ENCODE measurements around the gene D2HGDH.
A peak's percentile ranks its signal among the peaks of the same experiment; 100 is the strongest.

D2HGDH gene

GRCh38 chr2:241695651-241696050 is 38.8 kb upstream of the D2HGDH start:
- H3F3A ChIP-seq (ENCODE audit: insufficient read depth, low read length): no peaks in the 10 kb centered on the region

GRCh38 chr2:241701149-241701398 is 33.4 kb upstream of the D2HGDH start:
- Histone ChIP-seq H3K79me2 (ENCODE audit: low read length) (peaks cover 28% of the 10 kb centered on the region), H3K9ac (ENCODE audit: low read length) (peak overlapping the region; percentile 98), H2AFZ (ENCODE audit: low read length) (no peak overlapping the region), H3K9me2 (replicated peaks; ENCODE audit: insufficient read depth, low read length) (no peaks in the 10 kb centered on the region), H3K4me1 (ENCODE audit: low read length) (no peaks in the 10 kb centered on the region), H3K9me3 (replicated peaks; ENCODE audit: insufficient read depth, low read length) (no peaks in the 10 kb centered on the region), H3K27ac (ENCODE audit: low read length) (peak overlapping the region; percentile 95; the same call in 1 of the 2 replicates), H4K20me1 (ENCODE audit: insufficient read depth, low read length) (no peaks in the 10 kb centered on the region), H3F3A (ENCODE audit: insufficient read depth, low read length) (no peaks in the 10 kb centered on the region), H3K4me3 (ENCODE audit: low read length) (peak overlapping the region; percentile 79), H3K27me3 (replicated peaks; ENCODE audit: insufficient read depth, low read length) (no peaks in the 10 kb centered on the region), H3K36me3 (replicated peaks; ENCODE audit: insufficient read depth, low read length) (no peaks in the 10 kb centered on the region), H3K4me2 (ENCODE audit: low read depth, low read length) (peak overlapping the region; percentile 73; the same call in 1 of the 2 replicates)
- no peak for DNase-seq
- TF ChIP-seq EZH2phosphoT487 (IDR thresholded peaks at IDR 0.05; ENCODE audit: low read length) (no peak), CTCF (IDR thresholded peaks at IDR 0.05; ENCODE audit: low read length) (peak; percentile 49), EZH2 (optimal IDR thresholded peaks at IDR 0.05; ENCODE audit: low read depth, low read length) (no peak)

More at GRCh38 chr2:241695651-241696050, 38.8 kb upstream of the D2HGDH start:
- no peaks in the 10 kb centered on the region for H4K20me1 ChIP-seq (ENCODE audit: insufficient read depth, low read length)
- DNase-seq: no peak
- H3K9me3 ChIP-seq (replicated peaks; ENCODE audit: insufficient read depth, low read length): no peaks in the 10 kb centered on the region
- no peak overlapping the region for H3K27ac ChIP-seq (ENCODE audit: low read length)
- no peak overlapping the region for H3K4me3 ChIP-seq (ENCODE audit: low read length)
- no peaks in the 10 kb centered on the region for H3K27me3 ChIP-seq (replicated peaks; ENCODE audit: insufficient read depth, low read length)
- H3K9ac ChIP-seq (ENCODE audit: low read length): no peak overlapping the region
- no peaks in the 10 kb centered on the region for H3K9me2 ChIP-seq (replicated peaks; ENCODE audit: insufficient read depth, low read length)
- H3K79me2 ChIP-seq (ENCODE audit: low read length): no peaks in the 10 kb centered on the region
- H3K36me3 ChIP-seq (replicated peaks; ENCODE audit: insufficient read depth, low read length): no peaks in the 10 kb centered on the region
- H2AFZ ChIP-seq (ENCODE audit: low read length): no peak overlapping the region
- no peak overlapping the region for H3K4me2 ChIP-seq (ENCODE audit: low read depth, low read length)
- no peak for TF ChIP-seq EZH2phosphoT487 (IDR thresholded peaks at IDR 0.05; ENCODE audit: low read length)
- no peak for TF ChIP-seq CTCF (IDR thresholded peaks at IDR 0.05; ENCODE audit: low read length)
- no peak for TF ChIP-seq EZH2 (optimal IDR thresholded peaks at IDR 0.05; ENCODE audit: low read depth, low read length)
- H3K4me1 ChIP-seq (ENCODE audit: low read length): no peaks in the 10 kb centered on the region

GRCh38 chr2:241701399-241702154 is 32.9 kb upstream of the D2HGDH start, which contains the start of gene ING5:
TSS of gene ING5 (plus strand) at chr2:241702039. CDS start at chr2:241702066, 27 bp downstream.
- Histone ChIP-seq H3F3A (ENCODE audit: insufficient read depth, low read length) (no peaks in the 10 kb centered on the region), H4K20me1 (ENCODE audit: insufficient read depth, low read length) (no peaks in the 10 kb centered on the region), H3K36me3 (replicated peaks; ENCODE audit: insufficient read depth, low read length) (no peaks in the 10 kb centered on the region), H2AFZ (ENCODE audit: low read length) (no peak within 1 kb of the TSS), H3K9ac (ENCODE audit: low read length) (peak within 1 kb of the TSS; percentile 98), H3K4me2 (ENCODE audit: low read depth, low read length) (peak within 1 kb of the TSS; percentile 78), H3K4me1 (ENCODE audit: low read length) (no peaks in the 10 kb centered on the region), H3K9me2 (replicated peaks; ENCODE audit: insufficient read depth, low read length) (no peaks in the 10 kb centered on the region), H3K79me2 (ENCODE audit: low read length) (peaks cover 28% of the 10 kb centered on the region), H3K4me3 (ENCODE audit: low read length) (peak within 1 kb of the TSS; percentile 79), H3K27ac (ENCODE audit: low read length) (peak within 1 kb of the TSS; percentile 95), H3K9me3 (replicated peaks; ENCODE audit: insufficient read depth, low read length) (no peaks in the 10 kb centered on the region), H3K27me3 (replicated peaks; ENCODE audit: insufficient read depth, low read length) (no peaks in the 10 kb centered on the region)
- no peak for TF ChIP-seq EZH2phosphoT487 (IDR thresholded peaks at IDR 0.05; ENCODE audit: low read length)
- TF ChIP-seq CTCF (IDR thresholded peaks at IDR 0.05; ENCODE audit: low read length): no peak
- TF ChIP-seq EZH2 (optimal IDR thresholded peaks at IDR 0.05; ENCODE audit: low read depth, low read length): no peak
- DNase-seq: peak; percentile 95
